GM18861 (cell line): ENCODE results near the gene GRB2.
"Not testable (repeated sequence)": the region's sequence is repeated elsewhere in the genome, so short reads cannot be mapped to it uniquely, and the experiment has no call there.

Experiments used
- ATAC-seq: cut with Tn5 transposase; IDR thresholded peaks from one replicate; pipeline ENCODE4 v1.9.1; 2021; ENCODE audit not compliant: unreplicated experiment

The GRB2 gene

GRCh38 chr17:75289832-75290337 lies 115.6 kb downstream of the GRB2 start:
- no peak for ATAC-seq

- peak; percentile 88 for ATAC-seq
These were observed 116.2 kb downstream of the GRB2 start, which contains the start of gene SLC25A19 for GRCh38 chr17:75289115-75289831. TSS of gene SLC25A19 (minus strand) at chr17:75289433. CDS start at chr17:75286764, 2,669 bp downstream.

- ATAC-seq: no peak
These were observed 116.7 kb downstream of the GRB2 start for GRCh38 chr17:75288770-75289114.

- no peak for ATAC-seq
These were observed 117.1 kb downstream of the GRB2 start for GRCh38 chr17:75288359-75288758.

- no peak for ATAC-seq
These were observed 118.3 kb downstream of the GRB2 start for GRCh38 chr17:75287221-75287620.

- no peak for ATAC-seq
These were observed 120.4 kb downstream of the GRB2 start for GRCh38 chr17:75285123-75285522.

- ATAC-seq: not testable (repeated sequence)
These were observed 125.3 kb downstream of the GRB2 start for GRCh38 chr17:75280189-75280588.

GRCh38 chr17:75277664-75278071 lies 127.8 kb downstream of the GRB2 start:
- no peak for ATAC-seq

GRCh38 chr17:75273977-75274708 lies 131.3 kb downstream of the GRB2 start:
- ATAC-seq: no peak

- no peak for ATAC-seq
These were observed 132.7 kb downstream of the GRB2 start for GRCh38 chr17:75272848-75273184.

- ATAC-seq: no peak
These were observed 133.3 kb downstream of the GRB2 start for GRCh38 chr17:75271955-75272847.

GRCh38 chr17:75271233-75271954 lies 134.1 kb downstream of the GRB2 start:
- ATAC-seq: peak; percentile 56

GRCh38 chr17:75270966-75271232 lies 134.6 kb downstream of the GRB2 start, which contains the start of gene MIF4GD:
TSS of gene MIF4GD (minus strand) at chr17:75271231. CDS start at chr17:75270195, 1,036 bp downstream.
- peak; percentile 16 for ATAC-seq

- peak; percentile 19 for ATAC-seq
These were observed 135.1 kb downstream of the GRB2 start for GRCh38 chr17:75270218-75270965.

GRCh38 chr17:75269844-75270217 lies 135.6 kb downstream of the GRB2 start:
- no peak for ATAC-seq
